GM23338 (cell line): ENCODE measurements around the gene MYBL2. TPM values are rescaled to one million over a fixed set of nuclear protein-coding genes. Genes with fewer than 3 reads are reported as not detected.

Experiments
- ATAC-seq: fragments of 200-7000 bp; cut with Tn5 transposase; 3 replicates; pipeline ENCODE4 v1.9.1; 2020
- DNase-seq: peaks from one replicate; pipeline ENCODE4 v3.0.0-alpha.2; 2015; ENCODE audit warnings: low spot score
- H2AFZ ChIP-seq: fragments of 200-600 bp; sonication (generic); 2 replicates; pipeline ENCODE4 v1.8.0; 2016; ENCODE audit warnings: antibody characterized with exemption, mild to moderate bottlenecking, moderate library complexity
- H3F3A ChIP-seq: fragments of 200-600 bp; sonication (generic); replicated peaks from 2 replicates; pipeline ENCODE4 v1.8.0; 2017; ENCODE audit warnings: antibody characterized with exemption, mixed run types, low read depth
- H3K27ac ChIP-seq: fragments of 200-600 bp; sonication (generic); 2 replicates; pipeline ENCODE4 v1.6.1; 2016; ENCODE audit warnings: low read depth
- H3K27me3 ChIP-seq: fragments of 200-600 bp; sonication (generic); 2 replicates; pipeline ENCODE4 v1.8.0; 2016; ENCODE audit warnings: mild to moderate bottlenecking, mixed run types, moderate library complexity; ENCODE audit not compliant: insufficient read depth
- H3K36me3 ChIP-seq: fragments of 200-600 bp; sonication (generic); 2 replicates; pipeline ENCODE4 v1.8.0; 2016; ENCODE audit warnings: mild to moderate bottlenecking; ENCODE audit not compliant: insufficient read depth
- H3K4me1 ChIP-seq: fragments of 200-600 bp; sonication (generic); 2 replicates; pipeline ENCODE4 v1.8.0; 2016; ENCODE audit warnings: mild to moderate bottlenecking, moderate library complexity; ENCODE audit not compliant: insufficient read depth
- H3K4me2 ChIP-seq: fragments of 200-600 bp; sonication (generic); 2 replicates; pipeline ENCODE4 v1.7.1; 2017; ENCODE audit warnings: mixed run types
- H3K4me3 ChIP-seq: fragments of 200-600 bp; sonication (generic); 2 replicates; pipeline ENCODE4 v1.6.1; 2016; ENCODE audit warnings: mixed run types
- H3K79me2 ChIP-seq: fragments of 200-600 bp; sonication (generic); replicated peaks from 2 replicates; pipeline ENCODE4 v1.8.0; 2017; ENCODE audit warnings: mild to moderate bottlenecking; ENCODE audit not compliant: insufficient read depth
- H3K9me2 ChIP-seq: fragments of 200-600 bp; sonication (generic); 2 replicates; pipeline ENCODE4 v1.8.0; 2017; ENCODE audit not compliant: insufficient read depth
- H4K20me1 ChIP-seq: fragments of 200-600 bp; sonication (generic); replicated peaks from 2 replicates; pipeline ENCODE4 v1.8.0; 2017; ENCODE audit warnings: mild to moderate bottlenecking; ENCODE audit not compliant: insufficient read depth
- H3K27ac Mint-ChIP-seq: 2 replicates; pipeline ENCODE4 v1.8.0; 2020; ENCODE audit warnings: inconsistent platforms, mild to moderate bottlenecking, moderate library complexity, mixed read lengths
- H3K27me3 Mint-ChIP-seq: 3 replicates; pipeline ENCODE4 v1.8.0; 2022; ENCODE audit warnings: low read depth, mild to moderate bottlenecking, moderate library complexity, mixed read lengths, inconsistent platforms; ENCODE audit not compliant: insufficient read depth, poor library complexity
- H3K36me3 Mint-ChIP-seq: 3 replicates; pipeline ENCODE4 v1.8.0; 2021; ENCODE audit warnings: low read depth, mild to moderate bottlenecking, inconsistent platforms, moderate library complexity, mixed read lengths
- H3K4me1 Mint-ChIP-seq: 3 replicates; pipeline ENCODE4 v1.8.0; 2020; ENCODE audit warnings: mild to moderate bottlenecking, inconsistent platforms, mixed read lengths
- H3K4me3 Mint-ChIP-seq: 3 replicates; pipeline ENCODE4 v1.8.0; 2021; ENCODE audit warnings: moderate library complexity, mild to moderate bottlenecking, inconsistent platforms, mixed read lengths
- H3K9me3 Mint-ChIP-seq: 3 replicates; pipeline ENCODE4 v1.8.0; 2020; ENCODE audit warnings: moderate library complexity, mild to moderate bottlenecking, inconsistent platforms, mixed read lengths
- CREB1 ChIP-seq: fragments of 250-450 bp; sonication (Bioruptor Pico); IDR thresholded peaks from 2 replicates; pipeline ENCODE4 v1.5.0; 2020; ENCODE audit warnings: low read depth, mild to moderate bottlenecking, moderate library complexity
- EZH2 ChIP-seq: fragments of 200-600 bp; sonication (generic); IDR thresholded peaks from one replicate; pipeline ENCODE4 v1.8.0; 2017; ENCODE audit warnings: antibody characterized with exemption, mild to moderate bottlenecking, low read depth; ENCODE audit not compliant: unreplicated experiment
- EZH2phosphoT487 ChIP-seq: fragments of 200-600 bp; sonication (generic); IDR thresholded peaks from one replicate; pipeline ENCODE4 v1.8.1; 2018; ENCODE audit warnings: antibody characterized with exemption; ENCODE audit not compliant: unreplicated experiment
- JUNB ChIP-seq: IDR thresholded peaks from one replicate; pipeline ENCODE4 v1.6.1; 2016; ENCODE audit warnings: antibody characterized with exemption; ENCODE audit not compliant: unreplicated experiment
- NANOG ChIP-seq: IDR thresholded peaks from 2 replicates; pipeline ENCODE4 v1.6.1; 2016; ENCODE audit warnings: antibody characterized with exemption, borderline replicate concordance
- POLR2AphosphoS5 ChIP-seq: IDR thresholded peaks from 2 replicates; pipeline ENCODE4 v1.6.1; 2016; ENCODE audit warnings: antibody characterized with exemption, low read depth
- STAT1 ChIP-seq: IDR thresholded peaks from one replicate; pipeline ENCODE4 v1.6.1; 2016; ENCODE audit warnings: antibody characterized with exemption; ENCODE audit not compliant: unreplicated experiment
- ZNF114 ChIP-seq: fragments of 250-450 bp; sonication (Bioruptor Pico); IDR thresholded peaks from 2 replicates; pipeline ENCODE4 v1.5.0; 2020; ENCODE audit warnings: mild to moderate bottlenecking, moderate library complexity
- ZNF331 ChIP-seq: fragments of 250-450 bp; sonication (Bioruptor Pico); IDR thresholded peaks from 2 replicates; pipeline ENCODE4 v1.5.0; 2020; ENCODE audit warnings: low read depth, mild to moderate bottlenecking, moderate library complexity
- polyA plus RNA-seq: library from polyadenylated mRNA; unstranded; fragments of >200 nt; fragmentation: Nextera tagmentation; extraction: Ambion mirVana; gene quantifications from 2 replicates; pipeline ENCODE4 v1.2.1, GENCODE V29; 2016
- total RNA-seq: library from RNA; depleted of rRNA; stranded (reverse); fragments of >200 nt; shearing (Covaris generic); gene quantifications from 2 replicates; pipeline ENCODE4 v1.2.3, GENCODE V29; 2014
- TF ChIP-seq, protein P1 (sequence below): IDR thresholded peaks from one replicate; pipeline ENCODE4 v1.6.1; 2018; ENCODE audit warnings: antibody characterized with exemption; ENCODE audit not compliant: unreplicated experiment
- TF ChIP-seq, protein P2 (sequence below), 2 experiments: fragments of 200-600 bp in 1 of 2; sonication (generic) in 1 of 2; conservative IDR thresholded peaks; 2 replicates each; pipeline versions ENCODE4 v1.5.1 to v1.6.1; 2016 to 2017; ENCODE audit warnings: antibody characterized with exemption in 2 of 2, low read depth in 2 of 2, mild to moderate bottlenecking in 2 of 2, moderate library complexity in 1 of 2
- TF ChIP-seq, protein P3 (sequence below): IDR thresholded peaks from 2 replicates; pipeline ENCODE4 v1.6.1; 2016; ENCODE audit warnings: antibody characterized with exemption

Gene MYBL2
- total and polyA plus RNA-seq, 2 experiments from 2014 or later, result 72.3 to 131 TPM

DNA sequence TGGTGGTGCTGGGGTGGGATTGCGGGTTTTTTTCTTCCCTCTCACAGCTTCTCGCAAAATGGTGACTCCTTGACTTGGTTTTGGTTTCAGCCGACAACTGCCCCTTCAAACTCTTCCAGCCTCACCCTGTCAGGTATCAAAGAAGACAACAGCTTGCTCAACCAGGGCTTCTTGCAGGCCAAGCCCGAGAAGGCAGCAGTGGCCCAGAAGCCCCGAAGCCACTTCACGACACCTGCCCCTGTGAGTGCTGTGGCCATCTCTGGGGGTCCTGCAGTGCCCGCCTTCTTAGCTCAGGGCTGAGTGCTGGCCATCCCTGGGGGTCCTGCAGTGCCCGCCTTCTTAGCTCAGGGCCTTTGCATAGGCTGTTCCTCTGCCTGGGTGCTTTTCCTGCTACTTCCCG, 48.1 kb downstream of the MYBL2 start:
- Mint-ChIP-seq H3K4me1 (no peaks in the 10 kb centered on the region), H3K36me3 (peaks cover 64% of the 10 kb centered on the region), H3K27me3 (peaks cover 4% of the 10 kb centered on the region), H3K4me3 (no peak overlapping the region), H3K9me3 (no peaks in the 10 kb centered on the region; the same call in 2 of the 3 replicates), H3K27ac (no peak overlapping the region)
- TF ChIP-seq NANOG (no peak), EZH2phosphoT487 (no peak), ZNF331 (CRISPR knock-in tag) (no peak), POLR2AphosphoS5 (no peak)
- TF ChIP-seq, protein P1, sequence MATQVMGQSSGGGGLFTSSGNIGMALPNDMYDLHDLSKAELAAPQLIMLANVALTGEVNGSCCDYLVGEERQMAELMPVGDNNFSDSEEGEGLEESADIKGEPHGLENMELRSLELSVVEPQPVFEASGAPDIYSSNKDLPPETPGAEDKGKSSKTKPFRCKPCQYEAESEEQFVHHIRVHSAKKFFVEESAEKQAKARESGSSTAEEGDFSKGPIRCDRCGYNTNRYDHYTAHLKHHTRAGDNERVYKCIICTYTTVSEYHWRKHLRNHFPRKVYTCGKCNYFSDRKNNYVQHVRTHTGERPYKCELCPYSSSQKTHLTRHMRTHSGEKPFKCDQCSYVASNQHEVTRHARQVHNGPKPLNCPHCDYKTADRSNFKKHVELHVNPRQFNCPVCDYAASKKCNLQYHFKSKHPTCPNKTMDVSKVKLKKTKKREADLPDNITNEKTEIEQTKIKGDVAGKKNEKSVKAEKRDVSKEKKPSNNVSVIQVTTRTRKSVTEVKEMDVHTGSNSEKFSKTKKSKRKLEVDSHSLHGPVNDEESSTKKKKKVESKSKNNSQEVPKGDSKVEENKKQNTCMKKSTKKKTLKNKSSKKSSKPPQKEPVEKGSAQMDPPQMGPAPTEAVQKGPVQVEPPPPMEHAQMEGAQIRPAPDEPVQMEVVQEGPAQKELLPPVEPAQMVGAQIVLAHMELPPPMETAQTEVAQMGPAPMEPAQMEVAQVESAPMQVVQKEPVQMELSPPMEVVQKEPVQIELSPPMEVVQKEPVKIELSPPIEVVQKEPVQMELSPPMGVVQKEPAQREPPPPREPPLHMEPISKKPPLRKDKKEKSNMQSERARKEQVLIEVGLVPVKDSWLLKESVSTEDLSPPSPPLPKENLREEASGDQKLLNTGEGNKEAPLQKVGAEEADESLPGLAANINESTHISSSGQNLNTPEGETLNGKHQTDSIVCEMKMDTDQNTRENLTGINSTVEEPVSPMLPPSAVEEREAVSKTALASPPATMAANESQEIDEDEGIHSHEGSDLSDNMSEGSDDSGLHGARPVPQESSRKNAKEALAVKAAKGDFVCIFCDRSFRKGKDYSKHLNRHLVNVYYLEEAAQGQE, result no peak
- TF ChIP-seq, protein P2, sequence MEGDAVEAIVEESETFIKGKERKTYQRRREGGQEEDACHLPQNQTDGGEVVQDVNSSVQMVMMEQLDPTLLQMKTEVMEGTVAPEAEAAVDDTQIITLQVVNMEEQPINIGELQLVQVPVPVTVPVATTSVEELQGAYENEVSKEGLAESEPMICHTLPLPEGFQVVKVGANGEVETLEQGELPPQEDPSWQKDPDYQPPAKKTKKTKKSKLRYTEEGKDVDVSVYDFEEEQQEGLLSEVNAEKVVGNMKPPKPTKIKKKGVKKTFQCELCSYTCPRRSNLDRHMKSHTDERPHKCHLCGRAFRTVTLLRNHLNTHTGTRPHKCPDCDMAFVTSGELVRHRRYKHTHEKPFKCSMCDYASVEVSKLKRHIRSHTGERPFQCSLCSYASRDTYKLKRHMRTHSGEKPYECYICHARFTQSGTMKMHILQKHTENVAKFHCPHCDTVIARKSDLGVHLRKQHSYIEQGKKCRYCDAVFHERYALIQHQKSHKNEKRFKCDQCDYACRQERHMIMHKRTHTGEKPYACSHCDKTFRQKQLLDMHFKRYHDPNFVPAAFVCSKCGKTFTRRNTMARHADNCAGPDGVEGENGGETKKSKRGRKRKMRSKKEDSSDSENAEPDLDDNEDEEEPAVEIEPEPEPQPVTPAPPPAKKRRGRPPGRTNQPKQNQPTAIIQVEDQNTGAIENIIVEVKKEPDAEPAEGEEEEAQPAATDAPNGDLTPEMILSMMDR (conservative IDR thresholded peaks at IDR 0.05; ENCODE audit: low read depth in 2 of 2), result no peak
- Histone ChIP-seq H2AFZ (no peak overlapping the region), H3K4me3 (no peak overlapping the region), H3K4me1 (no peaks in the 10 kb centered on the region), H3K4me2 (no peak overlapping the region), H3F3A (no peaks in the 10 kb centered on the region), H3K79me2 (no peaks in the 10 kb centered on the region), H3K9me2 (no peaks in the 10 kb centered on the region), H3K36me3 (peaks cover 14% of the 10 kb centered on the region; the same call in 1 of the 2 replicates), H3K27ac (no peak overlapping the region), H3K27me3 (no peaks in the 10 kb centered on the region), H4K20me1 (no peaks in the 10 kb centered on the region; the same call in 1 of the 2 replicates)
- DNase-seq (no peak), ATAC-seq (no peak)

DNA sequence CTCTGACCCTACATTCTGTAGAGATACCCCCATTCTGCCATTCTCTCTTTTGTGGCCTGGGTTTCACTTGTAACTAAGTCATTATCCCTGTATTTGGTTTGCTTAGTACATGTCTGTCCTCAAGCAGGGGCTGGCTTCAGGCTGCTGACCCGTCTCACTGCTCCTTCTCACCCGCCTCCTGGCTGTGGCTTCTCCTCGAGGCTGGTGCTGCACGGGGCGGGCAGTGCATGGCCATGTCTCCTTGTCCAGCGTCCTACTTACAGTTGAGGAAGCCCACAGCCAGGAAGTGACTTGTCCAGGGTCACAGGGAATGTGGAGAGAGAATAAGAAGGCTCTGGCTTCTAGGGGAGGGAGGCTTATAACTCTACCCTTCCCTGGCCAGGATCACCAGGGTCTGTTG, 48.6 kb downstream of the MYBL2 start:
- no peaks in the 10 kb centered on the region for H3K27me3 ChIP-seq
- Mint-ChIP-seq H3K9me3 (no peaks in the 10 kb centered on the region; the same call in 2 of the 3 replicates), H3K4me3 (no peak overlapping the region), H3K4me1 (no peaks in the 10 kb centered on the region), H3K36me3 (peaks cover 59% of the 10 kb centered on the region), H3K27ac (no peak overlapping the region), H3K27me3 (peaks cover 6% of the 10 kb centered on the region)
- H3K4me1 ChIP-seq, result no peaks in the 10 kb centered on the region
- H2AFZ ChIP-seq, result no peak overlapping the region
- H3K4me2 ChIP-seq, result no peak overlapping the region
- H4K20me1 ChIP-seq, result no peaks in the 10 kb centered on the region; the same call in 1 of the 2 replicates
- H3K27ac ChIP-seq, result no peak overlapping the region
- DNase-seq (no peak), ATAC-seq (no peak)
- H3F3A ChIP-seq, result no peaks in the 10 kb centered on the region
- no peak overlapping the region for H3K4me3 ChIP-seq
- no peaks in the 10 kb centered on the region for H3K79me2 ChIP-seq
- peaks cover 9% of the 10 kb centered on the region; the same call in 1 of the 2 replicates for H3K36me3 ChIP-seq
- no peaks in the 10 kb centered on the region for H3K9me2 ChIP-seq
- TF ChIP-seq, protein P2 (conservative IDR thresholded peaks at IDR 0.05; ENCODE audit: low read depth in 2 of 2), result no peak
- TF ChIP-seq EZH2phosphoT487 (no peak), EZH2 (no peak), ZNF114 (no peak), STAT1 (no peak), NANOG (no peak), ZNF331 (CRISPR knock-in tag) (no peak), JUNB (no peak), CREB1 (CRISPR knock-in tag) (no peak)
- TF ChIP-seq, protein P3, sequence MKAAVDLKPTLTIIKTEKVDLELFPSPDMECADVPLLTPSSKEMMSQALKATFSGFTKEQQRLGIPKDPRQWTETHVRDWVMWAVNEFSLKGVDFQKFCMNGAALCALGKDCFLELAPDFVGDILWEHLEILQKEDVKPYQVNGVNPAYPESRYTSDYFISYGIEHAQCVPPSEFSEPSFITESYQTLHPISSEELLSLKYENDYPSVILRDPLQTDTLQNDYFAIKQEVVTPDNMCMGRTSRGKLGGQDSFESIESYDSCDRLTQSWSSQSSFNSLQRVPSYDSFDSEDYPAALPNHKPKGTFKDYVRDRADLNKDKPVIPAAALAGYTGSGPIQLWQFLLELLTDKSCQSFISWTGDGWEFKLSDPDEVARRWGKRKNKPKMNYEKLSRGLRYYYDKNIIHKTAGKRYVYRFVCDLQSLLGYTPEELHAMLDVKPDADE, result no peak
- TF ChIP-seq, protein P1, result no peak
